HG02870 (cell line): ENCODE measurements around the gene DNAAF5.

Experiments
- ATAC-seq: cut with Tn5 transposase; IDR thresholded peaks from one replicate; pipeline ENCODE4 v1.9.1; 2021; ENCODE audit warnings: mild to moderate bottlenecking, moderate library complexity; ENCODE audit not compliant: unreplicated experiment

Gene DNAAF5

DNA sequence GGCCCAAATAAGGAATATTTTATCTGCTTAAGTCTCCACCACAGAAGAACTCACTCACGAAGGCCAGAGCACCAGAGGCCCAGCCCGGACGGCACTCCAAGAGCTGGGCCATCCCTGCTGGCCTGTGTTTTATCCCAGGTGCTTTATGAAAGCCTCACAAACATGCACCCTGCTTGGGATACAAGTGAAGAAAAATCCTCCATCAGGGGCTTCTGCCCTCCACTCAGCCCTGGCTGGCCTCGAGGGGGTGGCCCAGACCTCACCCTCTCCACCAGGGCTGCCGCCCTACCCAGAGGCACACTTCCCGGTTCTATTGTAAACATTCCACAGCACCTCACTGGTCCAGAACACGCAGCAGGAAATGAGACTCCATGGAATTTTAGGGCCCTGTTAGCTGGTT, 19.8 kb upstream of the DNAAF5 start:
- no peak for ATAC-seq

DNA sequence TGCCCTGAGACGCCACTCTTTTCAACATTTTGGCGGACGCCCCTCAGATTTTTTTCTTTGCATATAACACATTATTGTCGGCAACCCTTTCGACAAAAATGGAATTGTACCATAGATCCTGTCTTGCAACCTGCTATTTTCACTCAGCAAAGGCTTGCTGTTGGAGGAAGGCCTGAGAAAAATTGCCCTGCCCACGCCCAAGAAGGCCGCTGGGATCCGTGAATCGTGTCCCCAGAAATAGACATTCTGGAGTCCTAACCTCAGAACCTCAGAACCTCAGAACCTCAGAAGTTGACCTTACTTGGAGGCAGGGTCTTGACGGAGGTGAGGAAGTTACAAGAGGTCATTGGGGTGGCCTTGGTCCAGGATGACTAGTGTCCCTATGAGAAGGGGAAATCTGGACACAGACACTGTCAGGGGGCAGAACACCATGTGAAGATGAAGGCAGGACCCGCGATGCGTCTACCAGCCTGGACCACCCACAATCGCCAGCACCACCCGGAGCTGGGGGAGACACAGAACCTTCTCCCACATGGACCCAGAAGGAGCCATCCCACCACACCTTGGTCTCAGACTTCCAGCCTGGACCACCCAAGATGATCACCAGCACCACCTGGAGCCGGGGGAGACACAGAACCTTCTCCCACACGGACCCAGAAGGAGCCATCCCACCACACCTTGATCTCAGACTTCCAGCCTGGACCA, 19.1 kb upstream of the DNAAF5 start:
- no peak for ATAC-seq

DNA sequence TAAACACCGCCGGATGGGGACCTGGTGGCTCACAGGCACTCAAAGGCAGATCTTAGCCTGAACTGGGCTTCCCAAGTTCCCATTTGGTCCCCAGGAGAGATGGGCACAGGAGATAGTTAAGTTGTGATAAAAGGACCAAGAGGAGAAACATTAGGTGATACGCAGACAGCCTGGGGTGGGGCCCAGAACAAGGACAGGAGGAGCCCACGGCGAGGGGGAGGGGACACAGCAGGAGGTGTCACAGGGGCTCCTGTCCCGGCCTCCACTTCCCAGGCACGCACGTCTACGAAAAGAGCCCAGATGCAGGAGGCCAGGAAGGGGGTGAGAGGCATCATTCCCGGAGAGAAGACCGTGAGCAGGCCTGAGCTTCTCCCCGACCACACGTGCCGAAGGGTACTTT, 16.3 kb upstream of the DNAAF5 start:
- ATAC-seq: no peak

DNA sequence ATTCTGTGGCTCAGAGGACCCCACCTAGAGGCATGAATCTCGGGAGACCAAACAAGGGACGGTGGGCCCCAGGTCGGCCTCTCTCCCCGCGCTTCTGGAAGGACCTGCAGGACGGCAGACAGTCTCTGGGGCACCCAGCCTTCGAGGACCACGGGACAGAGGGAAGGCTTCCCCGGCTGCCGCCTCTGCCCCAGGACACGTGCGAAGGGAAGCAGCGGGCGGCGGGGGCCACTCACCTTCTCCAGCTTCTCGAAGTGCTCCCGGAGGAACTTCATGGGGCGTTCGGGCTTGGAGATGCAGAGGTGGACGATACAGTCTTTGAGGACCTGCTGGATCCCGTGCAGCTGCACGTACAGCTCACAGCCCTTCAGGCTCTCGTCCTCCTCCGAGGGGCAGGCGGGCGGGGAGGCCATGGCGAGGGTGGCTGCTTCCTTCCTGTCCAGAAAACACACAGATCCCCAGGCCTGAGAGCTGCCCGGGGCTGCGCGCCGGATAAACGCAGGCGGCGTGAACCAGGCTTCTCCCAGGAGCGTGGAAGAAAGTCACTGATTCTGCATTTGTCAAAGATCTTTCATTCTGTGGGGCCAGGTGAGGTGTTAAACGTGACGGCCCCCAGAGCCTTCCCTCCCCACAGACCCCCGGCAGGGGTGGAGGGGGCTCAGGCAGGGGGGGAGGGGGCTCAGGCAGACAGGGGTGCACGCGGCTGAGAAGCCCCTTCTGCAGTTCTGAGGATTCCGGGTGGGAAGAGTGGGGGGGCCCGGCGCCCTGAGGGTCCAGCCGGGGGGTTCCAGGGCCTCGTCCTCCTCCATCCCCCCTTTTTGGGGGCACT, 15.2 kb upstream of the DNAAF5 start:
- no peak for ATAC-seq

DNA sequence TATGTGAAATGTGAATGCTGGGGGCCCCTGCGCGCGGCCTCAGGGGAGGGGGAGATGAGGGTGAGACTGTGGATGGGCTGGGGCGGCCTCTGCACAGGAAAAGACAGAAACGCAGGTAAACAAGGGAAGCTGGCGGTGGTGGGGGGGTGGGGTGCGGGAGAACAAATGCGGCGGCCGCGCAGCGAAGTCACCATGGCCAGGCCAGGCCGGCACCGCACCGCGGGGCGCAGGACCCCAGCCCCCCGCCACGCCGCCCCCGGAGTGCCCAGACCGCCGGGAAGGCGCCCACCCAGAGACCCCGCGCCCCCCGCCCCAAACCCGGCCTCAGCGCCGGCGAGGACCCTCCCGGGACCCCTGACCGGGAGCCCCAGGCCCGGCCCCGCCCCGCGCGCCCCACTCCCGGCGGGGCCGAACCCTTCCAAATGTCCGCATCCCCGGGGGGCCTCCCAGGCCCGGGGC, 14.5 kb upstream of the DNAAF5 start:
- ATAC-seq: no peak

DNA sequence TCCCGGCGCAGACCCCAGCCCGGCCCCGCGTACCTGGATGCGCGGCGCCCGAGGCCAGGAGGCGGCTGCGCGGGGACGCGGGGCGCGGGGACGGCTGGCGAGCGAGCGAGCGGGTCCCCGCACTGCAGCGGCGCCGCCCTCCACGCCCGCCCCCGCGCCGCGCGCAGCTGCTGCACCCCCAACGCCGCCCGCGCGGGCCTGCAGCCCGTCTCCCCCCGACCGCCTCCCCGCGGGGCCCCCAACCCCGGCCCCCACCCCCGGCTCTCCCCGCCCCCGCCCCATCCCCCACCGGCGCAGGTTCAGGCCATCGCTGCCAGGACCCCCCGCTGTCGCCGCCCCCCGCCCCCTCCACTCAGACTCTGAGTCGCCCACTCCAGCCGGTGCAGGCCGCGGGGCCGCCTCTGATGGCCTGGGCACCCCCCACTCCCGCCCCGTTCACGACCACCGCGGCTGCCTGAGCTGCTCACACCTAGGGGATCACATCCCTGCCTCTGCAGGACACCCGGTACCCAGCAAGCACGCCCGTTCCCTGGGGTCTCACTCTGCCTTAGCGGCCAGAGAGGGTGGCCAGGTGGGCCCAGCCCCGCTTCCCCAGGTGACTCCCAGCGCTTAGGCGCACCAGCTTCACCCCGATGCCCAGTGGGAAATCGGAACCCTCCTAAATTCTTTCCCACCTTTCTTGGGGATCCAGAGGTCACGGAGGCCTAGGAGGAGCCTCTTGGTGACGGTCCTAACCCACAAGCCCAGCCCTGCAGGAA, 13.9 kb upstream of the DNAAF5 start:
- ATAC-seq: no peak

DNA sequence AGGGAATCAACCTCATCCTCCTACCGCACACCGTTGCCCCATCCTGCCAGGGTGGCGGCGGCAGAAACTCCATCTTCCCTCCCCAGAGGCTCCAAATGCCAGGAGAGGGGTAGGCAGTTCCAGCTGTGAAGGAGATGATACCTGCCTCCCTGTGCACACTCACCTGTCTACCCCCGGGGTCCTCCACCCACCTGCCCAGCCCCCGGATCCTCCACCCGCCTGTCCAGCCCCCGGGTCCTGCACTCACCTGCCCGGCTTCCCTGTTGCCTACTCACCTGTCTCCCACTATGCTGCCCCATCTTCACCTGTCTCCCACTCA, 13.4 kb upstream of the DNAAF5 start:
- no peak for ATAC-seq

DNA sequence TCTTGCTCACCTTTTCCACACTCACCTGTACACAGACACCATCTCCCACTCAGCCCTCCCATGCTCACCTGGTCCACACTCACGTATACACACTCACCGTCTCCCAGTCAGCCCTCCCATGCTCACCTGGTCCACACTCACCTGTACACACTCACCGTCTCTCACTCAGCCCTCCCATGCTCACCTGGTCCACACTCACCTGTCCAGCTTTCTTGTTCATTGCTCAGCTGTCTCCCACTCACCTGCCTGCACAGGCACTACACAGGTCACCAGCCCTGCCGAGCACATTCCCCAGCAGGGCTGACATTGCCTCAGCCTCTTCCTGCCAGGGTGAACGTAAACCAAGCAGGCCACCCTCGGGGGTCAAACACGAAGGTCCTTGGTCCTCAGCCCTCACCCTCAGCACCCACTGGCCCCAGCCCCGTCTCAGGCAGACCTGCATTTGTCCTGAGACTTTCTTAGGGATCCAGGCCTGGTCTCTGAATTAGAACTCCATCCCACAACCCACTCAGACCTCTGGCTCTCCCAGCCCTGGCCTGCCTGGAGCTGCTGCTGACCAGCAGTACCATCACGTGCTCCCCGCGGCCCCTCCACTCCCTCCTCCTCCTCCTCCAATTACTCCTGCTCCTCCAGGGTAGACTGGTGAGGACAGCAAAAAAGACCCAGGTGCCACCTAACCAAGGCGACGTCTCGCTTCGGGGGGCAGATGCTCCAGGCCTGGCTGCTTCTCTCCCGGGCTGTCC, 12.8 kb upstream of the DNAAF5 start:
- no peak for ATAC-seq

DNA sequence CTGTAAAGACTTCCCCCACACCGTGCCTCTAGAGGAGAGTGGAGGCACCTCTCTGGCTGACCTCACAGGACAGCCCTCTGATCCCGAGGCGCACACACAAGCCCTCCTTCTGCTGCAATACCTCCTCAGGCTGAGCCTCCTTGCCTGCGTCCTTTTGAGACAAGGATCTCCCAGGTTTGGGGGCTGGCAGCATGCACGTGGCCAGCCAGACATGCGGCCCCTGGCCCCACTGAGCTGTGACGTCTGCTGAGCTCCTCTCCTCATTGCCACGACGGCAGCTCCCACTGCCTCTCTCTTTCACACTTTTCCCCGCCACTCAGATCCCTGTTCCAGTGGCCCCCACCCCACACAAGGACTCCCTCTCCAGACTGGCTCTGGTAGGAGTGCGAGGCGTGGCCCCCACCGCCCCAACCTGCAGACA, 12.2 kb upstream of the DNAAF5 start:
- ATAC-seq: no peak

DNA sequence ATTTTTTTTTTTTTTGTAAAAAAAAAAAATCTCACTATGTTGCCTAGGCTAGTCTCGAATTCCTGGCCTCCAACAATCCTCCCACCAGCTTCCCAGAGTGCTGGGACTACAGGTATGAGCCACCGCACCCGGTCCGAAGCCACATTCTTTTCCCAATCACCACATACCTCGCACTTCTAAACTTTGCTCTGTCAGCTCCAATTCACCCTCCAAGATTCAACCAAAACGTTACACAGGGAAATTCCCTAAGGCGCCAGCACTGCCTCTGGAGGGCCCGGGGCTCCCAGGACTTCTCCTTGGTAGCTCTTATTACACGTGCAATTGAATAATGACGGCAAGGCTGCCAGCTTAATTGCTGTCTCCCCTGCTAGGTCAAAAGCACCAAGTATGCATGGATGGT, 10.3 kb upstream of the DNAAF5 start:
- ATAC-seq: no peak

DNA sequence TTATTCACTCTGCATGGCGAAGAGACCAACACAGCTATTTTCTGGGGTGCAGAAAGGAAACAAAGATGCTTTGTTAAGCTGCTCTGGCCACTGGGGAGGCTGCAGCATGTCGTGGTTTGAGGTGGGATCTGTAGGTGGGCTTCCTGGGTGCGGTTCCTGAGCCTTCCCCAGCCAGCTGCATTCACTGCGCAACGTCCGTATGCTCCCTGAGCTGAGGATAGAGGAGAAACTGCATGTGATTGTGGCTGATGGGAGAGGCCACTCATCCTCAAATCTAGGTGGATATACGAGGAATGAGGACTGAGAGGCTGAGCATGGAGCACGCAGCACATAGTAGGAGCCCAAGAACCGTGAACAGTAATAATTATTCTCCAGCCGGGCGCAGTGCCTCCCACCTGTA, 9.9 kb upstream of the DNAAF5 start:
- ATAC-seq: no peak

DNA sequence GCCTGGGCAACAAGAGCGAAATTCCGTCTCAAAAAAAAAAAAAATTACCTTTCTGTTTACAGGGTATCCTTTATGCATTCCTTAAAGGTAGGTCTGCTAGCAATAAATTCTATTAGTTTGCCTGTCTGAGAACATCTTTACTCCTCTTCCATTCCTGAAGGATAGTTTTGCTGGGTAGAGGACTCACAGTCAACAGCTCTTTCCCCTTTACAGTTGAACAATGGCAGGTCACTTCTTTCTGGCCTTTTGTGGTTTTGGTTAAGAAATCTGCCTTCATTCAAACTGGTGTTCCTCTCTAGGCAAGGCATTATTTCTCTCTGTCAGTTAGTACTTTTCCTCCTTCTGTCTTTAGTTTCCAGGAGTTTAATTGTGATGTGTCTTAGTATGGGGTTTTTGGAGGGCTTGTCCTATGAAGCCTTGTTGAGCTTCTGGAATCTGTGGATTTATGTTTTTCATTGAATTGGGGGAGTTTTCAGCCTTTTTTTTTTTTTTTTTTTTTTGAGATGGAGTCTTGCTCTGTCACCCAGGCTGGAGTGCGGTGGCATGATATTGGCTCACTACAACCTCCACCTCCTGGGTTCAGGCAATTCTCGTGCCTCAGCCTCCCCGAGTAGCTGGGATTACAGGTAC, 4.8 kb upstream of the DNAAF5 start:
- ATAC-seq: no peak

DNA sequence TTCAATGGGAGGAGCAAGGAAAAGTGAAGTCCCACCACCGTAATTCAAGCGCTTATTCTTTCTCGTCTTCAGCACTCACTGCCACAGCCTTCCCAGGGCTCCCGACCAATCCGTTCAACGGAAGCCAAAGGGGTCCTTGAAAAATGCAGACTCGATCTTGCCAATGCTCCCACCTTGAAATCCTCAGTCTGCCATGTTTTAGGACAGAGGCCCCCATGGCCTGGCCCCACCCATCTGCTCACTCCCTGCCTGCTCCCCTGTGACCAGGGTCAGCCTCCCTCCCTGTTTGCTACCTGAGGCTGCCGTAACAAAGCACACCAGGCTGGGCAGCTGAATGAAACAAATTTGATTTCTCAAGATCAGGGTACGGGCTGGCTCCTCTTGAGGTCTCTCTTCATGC, 3.0 kb upstream of the DNAAF5 start:
- ATAC-seq: no peak

DNA sequence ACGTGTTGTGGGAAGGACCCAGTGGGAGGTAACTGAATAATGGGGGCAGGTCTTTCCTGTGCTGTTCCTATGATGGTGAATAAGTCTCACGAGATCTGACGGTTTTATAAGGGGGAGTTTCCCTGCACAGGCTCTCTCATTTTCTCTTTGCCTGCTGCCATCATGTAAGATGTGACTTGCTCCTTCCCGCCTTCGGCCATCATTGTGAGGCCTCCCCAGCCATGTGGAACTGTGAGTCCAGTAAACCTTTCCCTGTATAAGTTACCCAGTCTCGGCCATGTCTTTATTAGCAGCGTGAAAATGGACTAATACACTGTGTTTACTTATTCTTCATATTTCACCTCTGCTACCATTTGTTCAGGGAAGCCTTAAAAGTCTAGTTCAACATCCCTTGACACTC, 2.2 kb upstream of the DNAAF5 start:
- no peak for ATAC-seq

DNA sequence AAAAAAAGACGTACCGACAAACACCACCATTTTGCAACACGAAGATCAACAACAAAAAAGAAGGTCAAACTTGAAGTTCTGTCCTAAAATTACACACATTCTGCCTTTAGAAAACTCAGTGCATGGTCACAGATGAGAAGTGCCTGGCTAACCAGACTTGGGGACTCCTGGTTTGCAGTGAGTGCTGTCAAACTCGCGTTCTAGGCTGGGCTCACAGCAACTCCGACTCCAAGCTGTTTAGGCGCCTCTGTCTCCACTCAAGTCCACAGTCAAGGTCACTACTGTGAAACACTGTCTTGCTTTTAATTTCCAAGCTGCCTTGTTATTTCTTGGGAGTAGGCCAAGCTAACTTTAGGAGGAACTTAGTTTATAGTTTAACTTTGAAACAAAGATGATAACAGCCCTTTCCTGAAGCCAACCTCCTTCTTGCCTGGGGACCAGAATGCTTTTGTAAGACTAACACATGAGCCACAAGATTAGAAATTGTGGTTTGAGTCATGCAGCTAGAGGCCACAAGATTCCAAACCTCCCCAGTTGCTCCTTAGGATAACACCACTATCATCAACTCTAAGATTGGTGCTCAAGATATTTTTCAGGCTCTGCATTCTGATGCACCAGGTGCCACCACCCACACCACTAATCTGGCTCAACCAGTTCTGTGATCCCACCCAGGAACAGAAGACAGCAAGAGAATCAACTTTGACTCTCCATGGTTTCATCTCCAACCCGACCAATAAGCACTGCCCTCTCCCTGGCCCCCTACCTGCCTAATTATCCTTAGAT, 1.1 kb upstream of the DNAAF5 start:
- no peak for ATAC-seq

DNA sequence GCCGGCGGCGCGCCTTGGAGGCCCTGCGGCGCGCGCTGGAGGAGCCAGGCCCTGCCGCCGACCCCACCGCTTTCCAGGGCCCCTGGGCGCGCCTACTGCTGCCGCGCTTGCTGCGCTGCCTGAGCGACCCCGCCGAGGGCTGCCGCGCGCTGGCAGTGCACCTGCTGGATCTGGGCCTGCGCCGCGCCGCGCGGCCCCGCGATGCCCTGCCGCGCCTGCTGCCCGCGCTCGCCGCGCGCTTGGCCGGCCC, 280 bp downstream of the DNAAF5 start:
- ATAC-seq: peak; percentile 17

DNA sequence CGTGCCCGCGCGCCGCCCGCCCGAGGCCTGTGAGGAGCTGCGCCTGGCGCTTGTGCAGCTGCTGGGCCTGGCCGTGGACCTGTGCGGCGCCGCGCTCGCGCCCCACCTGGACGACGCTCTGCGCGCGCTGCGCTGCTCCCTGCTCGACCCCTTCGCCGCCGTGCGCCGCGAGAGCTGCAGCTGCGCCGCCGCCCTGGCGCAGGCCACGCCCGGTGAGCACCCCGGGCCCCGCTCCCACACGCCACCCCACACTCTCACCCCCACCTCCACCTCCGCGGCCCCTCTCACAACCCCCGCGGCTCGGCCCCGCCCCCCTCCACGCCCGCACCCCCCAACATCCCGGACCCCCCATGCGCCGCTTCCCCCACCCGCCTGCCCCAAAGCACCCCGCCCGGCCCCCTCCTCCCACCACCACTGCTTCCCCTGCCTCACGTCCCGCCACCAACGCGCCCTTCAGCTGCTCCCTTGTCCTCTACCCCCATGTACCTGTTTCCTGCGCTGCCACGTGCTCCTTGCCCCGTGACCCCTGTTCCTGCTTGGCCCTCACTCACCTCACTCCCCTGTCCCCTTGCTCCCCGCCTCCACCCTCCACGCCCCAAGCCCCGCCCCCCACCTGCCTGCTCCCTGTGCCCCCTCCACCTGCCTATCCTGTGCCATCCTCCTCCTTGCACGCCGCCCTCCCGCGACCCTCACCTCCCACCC, 756 bp downstream of the DNAAF5 start, which contains the start of gene PRKAR1B:
TSS of gene PRKAR1B (minus strand) at position 178 of the 702 bp plus-strand sequence. CDS start 15,776 bp downstream, outside the sequence.
- peak; percentile 41 for ATAC-seq

DNA sequence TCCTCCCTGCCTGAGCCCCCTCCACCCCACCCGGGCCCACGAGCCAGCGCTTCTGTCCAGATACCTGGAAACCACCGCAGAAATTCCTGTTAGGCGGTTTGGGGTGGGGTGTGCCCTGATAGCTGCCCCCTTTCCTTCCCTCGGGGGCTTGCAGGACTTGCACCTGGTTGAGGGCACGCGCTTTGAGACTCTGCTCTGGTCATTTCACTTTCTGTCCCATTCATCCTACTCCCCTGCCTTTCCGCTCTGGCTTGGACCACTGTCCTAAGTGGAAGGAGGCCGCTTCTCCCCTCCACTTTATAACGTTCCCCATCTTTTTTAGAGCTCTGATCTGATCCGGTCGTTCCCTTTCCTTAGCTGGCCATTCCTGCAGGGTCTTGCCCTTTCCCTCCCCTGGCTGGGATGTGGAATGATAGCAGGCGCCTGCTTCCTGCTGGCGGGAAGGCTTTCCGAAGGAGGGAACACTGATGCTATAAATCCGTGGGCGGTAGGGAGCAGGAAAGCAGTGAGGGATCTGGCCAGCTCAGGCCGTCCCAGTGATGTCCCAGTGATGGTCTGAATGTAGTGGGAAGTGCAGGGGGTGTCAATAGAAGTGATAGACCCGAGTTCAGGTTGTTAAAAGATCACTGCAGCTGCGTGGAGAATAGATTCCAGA, 1.4 kb downstream of the DNAAF5 start:
- no peak for ATAC-seq

DNA sequence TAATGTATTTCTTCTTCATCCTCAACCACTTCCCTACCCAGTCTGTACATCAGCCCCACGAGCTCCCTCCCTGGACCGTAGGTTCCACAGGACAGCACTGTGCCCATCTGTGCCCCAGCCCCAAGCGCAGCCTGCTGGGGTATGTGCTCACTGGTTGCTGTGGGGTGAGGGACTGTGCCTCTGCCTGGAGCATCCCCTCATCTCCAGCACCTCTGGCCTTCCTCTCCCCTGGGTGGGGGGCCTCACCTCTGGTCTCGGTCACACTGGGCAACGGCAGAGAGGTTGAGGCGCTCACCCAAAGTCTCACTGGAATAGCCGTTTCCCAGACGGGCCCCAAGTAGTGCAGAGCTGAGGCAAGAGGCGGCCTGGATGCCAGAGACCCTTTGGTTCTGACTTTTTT, 2.1 kb downstream of the DNAAF5 start:
- no peak for ATAC-seq
